ENCODE data around the gene CDK16. TPM values are rescaled to one million over a fixed set of nuclear protein-coding genes. Genes with fewer than 3 reads are reported as not detected.
A peak's percentile ranks its signal among the peaks of the same experiment; 100 is the strongest.

CDK16 gene
- total RNA-seq, 2 experiments from 2014 or later = 62.7 to 78.9 TPM

- H3K27ac Mint-ChIP-seq = no peak overlapping the region
- ATAC-seq = no peak
- intact Hi-C loops (cut with DNase I, micrococcal nuclease) = loop anchor here (1.0 to 10.0 kb wide), 8 partner anchors 42 to 835 kb away; partner anchors contain the start of genes ELK1 (in 1 of the 2), RBM10 (in 1 of the 2), USP11 (in 1 of the 2) and UXT (in 1 of the 2)
- ChIA-PET POLR2A (no interaction called here), CTCF (interaction anchor here (4.4 kb wide), 1 partner anchor 194 kb away, joined by 25 read pairs; no protein-coding TSS in a partner anchor)
- H3K9me3 Mint-ChIP-seq (ENCODE audit: low read depth) = no peaks in the 10 kb centered on the region
- H3K36me3 Mint-ChIP-seq (ENCODE audit: low read depth) = peaks cover 20% of the 10 kb centered on the region
- no peaks in the 10 kb centered on the region for H3K27me3 Mint-ChIP-seq
- no peak for DNase-seq
- H3K4me1 Mint-ChIP-seq = peaks cover 37% of the 10 kb centered on the region
- no peak overlapping the region for H3K4me3 Mint-ChIP-seq
Measured at GRCh38 chrX:47189906-47190305, 28.6 kb upstream of the CDK16 start.

- CTCF ChIA-PET = interaction anchor here (0.7 to 4.4 kb wide), 7 partner anchors 38 to 438 kb away, joined by 3 to 25 read pairs (median 3); partner anchors contain the start of gene RBM10
- H3K4me3 Mint-ChIP-seq = peak overlapping the region; percentile 91
- ATAC-seq (peak; percentile 83), DNase-seq (peak; percentile 91)
- POLR2A ChIA-PET = interaction anchor here (0.6 to 2.0 kb wide), 3 partner anchors 27 to 46 kb away, joined by 3 to 8 read pairs (median 6); partner anchors contain the start of genes CDK16, NDUFB11 and RBM10
- no peaks in the 10 kb centered on the region for H3K9me3 Mint-ChIP-seq (ENCODE audit: low read depth)
- H3K36me3 Mint-ChIP-seq (ENCODE audit: low read depth) = peaks cover 21% of the 10 kb centered on the region
- H3K27ac Mint-ChIP-seq = peak overlapping the region; percentile 92
- intact Hi-C loops (cut with DNase I, micrococcal nuclease) = loop anchor here (1.0 to 10.0 kb wide), 9 partner anchors 42 to 834 kb away; partner anchors contain the start of genes ELK1 (in 1 of the 2), RBM10 (in 1 of the 2), USP11 (in 1 of the 2) and UXT (in 1 of the 2)
- H3K4me1 Mint-ChIP-seq = peaks cover 45% of the 10 kb centered on the region
- H3K27me3 Mint-ChIP-seq = no peaks in the 10 kb centered on the region
Measured at GRCh38 chrX:47190445-47191269, 27.8 kb upstream of the CDK16 start.

DNA sequence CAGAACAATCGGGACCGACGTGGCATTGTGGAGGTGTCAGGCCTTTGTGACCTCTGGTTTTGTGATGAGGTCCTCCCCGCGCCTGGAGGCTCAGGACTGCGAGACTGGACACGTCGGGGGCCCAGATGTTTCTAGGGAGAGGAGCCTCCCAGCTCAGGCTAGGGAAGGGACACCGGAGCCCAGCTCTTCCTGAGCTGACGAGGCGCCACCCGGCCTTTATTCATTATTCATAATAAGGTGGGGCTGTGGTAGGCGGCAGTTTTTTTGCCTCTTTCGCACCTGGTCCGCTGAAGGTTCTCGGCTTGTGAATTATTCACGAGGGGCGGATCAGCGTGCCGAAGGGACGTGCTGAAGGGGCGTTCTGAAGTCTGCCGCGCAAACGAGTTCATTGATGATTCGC, 27.1 kb upstream of the CDK16 start:
- DNase-seq (peak; percentile 69), ATAC-seq (peak; percentile 13)
- no peaks in the 10 kb centered on the region for H3K9me3 Mint-ChIP-seq (ENCODE audit: low read depth)
- ChIA-PET CTCF (interaction anchor here (0.8 to 4.4 kb wide), 5 partner anchors 39 to 332 kb away, joined by 3 to 25 read pairs (median 4); partner anchors contain the start of genes NDUFB11 and RBM10), POLR2A (interaction anchor here (1.7 to 2.0 kb wide), 2 partner anchors 27 to 46 kb away, joined by 6 to 8 read pairs; partner anchors contain the start of genes CDK16, NDUFB11 and RBM10)
- peaks cover 51% of the 10 kb centered on the region for H3K4me1 Mint-ChIP-seq
- intact Hi-C loops (cut with DNase I, micrococcal nuclease) = loop anchor here (1.0 to 10.0 kb wide), 8 partner anchors 41 to 833 kb away; partner anchors contain the start of genes ELK1 (in 1 of the 2), USP11 (in 1 of the 2), UXT (in 1 of the 2) and ZNF41 (in 1 of the 2)
- no peaks in the 10 kb centered on the region for H3K27me3 Mint-ChIP-seq
- peaks cover 25% of the 10 kb centered on the region for H3K36me3 Mint-ChIP-seq (ENCODE audit: low read depth)
- H3K27ac Mint-ChIP-seq = peak overlapping the region; percentile 92
- peak overlapping the region; percentile 91 for H3K4me3 Mint-ChIP-seq

GRCh38 chrX:47191806-47192401, 26.6 kb upstream of the CDK16 start:
- CTCF ChIA-PET = interaction anchor here (0.9 to 4.4 kb wide), 2 partner anchors 47 to 192 kb away, joined by 4 to 25 read pairs; partner anchors contain the start of genes NDUFB11 and RBM10
- intact Hi-C loops (cut with DNase I, micrococcal nuclease) = loop anchor here (1.0 to 10.0 kb wide), 9 partner anchors 40 to 833 kb away; partner anchors contain the start of genes ELK1 (in 1 of the 2), NDUFB11 (in 1 of the 2), RBM10 (in 1 of the 2) and USP11 (in 1 of the 2)
- no peak for ATAC-seq
- peaks cover 27% of the 10 kb centered on the region for H3K36me3 Mint-ChIP-seq (ENCODE audit: low read depth)
- H3K27ac Mint-ChIP-seq = peak overlapping the region; percentile 92
- no peak for DNase-seq
- peaks cover 57% of the 10 kb centered on the region for H3K4me1 Mint-ChIP-seq
- no peaks in the 10 kb centered on the region for H3K27me3 Mint-ChIP-seq
- H3K4me3 Mint-ChIP-seq = peak overlapping the region; percentile 91
- H3K9me3 Mint-ChIP-seq (ENCODE audit: low read depth) = no peaks in the 10 kb centered on the region
- POLR2A ChIA-PET = interaction anchor here (1.7 to 2.0 kb wide), 2 partner anchors 26 to 47 kb away, joined by 6 to 8 read pairs; partner anchors contain the start of genes CDK16, NDUFB11 and RBM10

- POLR2A ChIA-PET = interaction anchor here (0.5 to 0.6 kb wide), 3 partner anchors 20 to 485 kb away, joined by 4 to 11 read pairs (median 4); no protein-coding TSS in a partner anchor
- Mint-ChIP-seq H3K27ac (peak within 1 kb of the TSS; percentile 92), H3K9me3 (ENCODE audit: low read depth) (no peaks in the 10 kb centered on the region), H3K27me3 (no peaks in the 10 kb centered on the region), H3K36me3 (ENCODE audit: low read depth) (peaks cover 34% of the 10 kb centered on the region), H3K4me3 (peak within 1 kb of the TSS; percentile 91), H3K4me1 (peaks cover 54% of the 10 kb centered on the region)
- intact Hi-C loops (cut with DNase I, micrococcal nuclease) = loop anchor here (1.0 to 10.0 kb wide), 16 partner anchors 24 to 831 kb away; partner anchors contain the start of genes USP11 (in 2 of the 2), ARAF (in 1 of the 2), ELK1 (in 1 of the 2) and NDUFB11 (in 1 of the 2)
- CTCF ChIA-PET = interaction anchor here (1.8 to 4.4 kb wide), 2 partner anchors 190 to 330 kb away, joined by 6 to 25 read pairs; no protein-coding TSS in a partner anchor
- ATAC-seq (peak; percentile 69), DNase-seq (peak; percentile 94)
Measured at GRCh38 chrX:47193475-47194193, 24.8 kb upstream of the CDK16 start, which contains the start of gene UBA1. Gene UBA1, plus strand, starts transcription at chrX:47193829. Its CDS starts 4,974 bp downstream, at chrX:47198803.

DNA sequence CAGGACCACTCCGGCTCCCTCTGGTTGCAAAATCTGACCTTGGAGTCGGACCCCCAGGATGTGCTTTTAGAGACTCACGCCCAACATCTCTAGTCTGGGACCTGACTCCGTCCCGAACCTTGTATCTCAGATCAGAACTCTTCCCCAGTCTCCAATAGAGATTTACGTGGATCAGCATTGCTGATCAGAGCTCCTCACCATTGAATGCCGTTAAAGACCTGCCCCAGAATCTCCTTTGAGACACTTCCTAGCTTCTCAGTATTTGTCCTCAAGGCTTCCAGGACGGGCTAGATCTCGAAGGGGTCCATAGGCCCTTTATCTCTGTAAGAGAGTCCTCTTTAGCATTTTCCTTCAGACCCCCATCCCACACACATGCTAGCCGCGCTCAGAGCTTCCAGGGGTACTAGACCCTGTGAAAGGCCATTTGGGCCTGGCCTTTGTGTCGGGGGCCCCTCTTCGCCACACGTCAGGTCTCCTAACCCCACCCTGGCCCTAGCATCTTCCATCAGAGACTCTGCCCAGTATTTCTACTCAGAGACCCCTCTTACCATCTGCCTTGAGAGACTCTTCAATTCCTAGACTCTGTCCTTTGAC, 24.2 kb upstream of the CDK16 start:
- Mint-ChIP-seq H3K4me1 (peaks cover 48% of the 10 kb centered on the region), H3K27me3 (no peaks in the 10 kb centered on the region), H3K9me3 (ENCODE audit: low read depth) (no peaks in the 10 kb centered on the region), H3K27ac (peak overlapping the region; percentile 92), H3K36me3 (ENCODE audit: low read depth) (peaks cover 41% of the 10 kb centered on the region), H3K4me3 (peak overlapping the region; percentile 91)
- CTCF ChIA-PET = interaction anchor here (0.5 to 1.8 kb wide), 3 partner anchors 132 to 329 kb away, joined by 3 to 6 read pairs (median 3); no protein-coding TSS in a partner anchor
- intact Hi-C loops (cut with DNase I, micrococcal nuclease) = loop anchor here (5.0 to 10.0 kb wide), 6 partner anchors 38 to 831 kb away; partner anchors contain the start of genes ELK1 (in 1 of the 2), USP11 (in 1 of the 2), UXT (in 1 of the 2) and ZNF81 (in 1 of the 2)
- POLR2A ChIA-PET = interaction anchor here (0.5 to 1.1 kb wide), 5 partner anchors 19 to 484 kb away, joined by 4 to 11 read pairs (median 5); no protein-coding TSS in a partner anchor
- ATAC-seq = no peak
- DNase-seq = no peak

DNA sequence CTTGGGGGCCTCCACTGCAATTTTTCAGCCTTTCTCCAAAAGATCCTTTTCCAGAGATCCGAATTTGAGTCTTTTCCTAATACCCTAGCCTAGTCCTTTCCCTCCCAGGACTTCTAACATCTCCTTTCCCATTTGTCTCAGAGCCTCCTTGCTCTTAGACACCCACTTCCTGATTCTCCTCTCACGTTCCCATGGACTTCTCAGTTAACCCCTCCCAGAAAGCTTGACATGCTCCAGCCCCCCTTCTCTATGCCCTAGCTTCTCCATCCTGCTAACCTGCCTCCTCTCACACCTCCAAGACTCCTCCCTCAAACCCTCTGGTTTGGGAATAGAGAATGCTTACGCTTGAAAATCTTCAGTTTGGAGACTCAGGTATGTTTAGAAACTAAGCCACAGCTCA, 22.4 kb upstream of the CDK16 start:
- ATAC-seq = no peak
- no peaks in the 10 kb centered on the region for H3K9me3 Mint-ChIP-seq (ENCODE audit: low read depth)
- peaks cover 45% of the 10 kb centered on the region for H3K4me1 Mint-ChIP-seq
- H3K4me3 Mint-ChIP-seq = peak overlapping the region; percentile 91
- ChIA-PET CTCF (interaction anchor here (0.6 to 0.9 kb wide), 5 partner anchors 20 to 327 kb away, joined by 3 to 4 read pairs (median 3); no protein-coding TSS in a partner anchor), POLR2A (interaction anchor here (0.6 kb wide), 1 partner anchor 101 kb away, joined by 3 read pairs; no protein-coding TSS in a partner anchor)
- DNase-seq = no peak
- H3K27me3 Mint-ChIP-seq = no peaks in the 10 kb centered on the region
- H3K27ac Mint-ChIP-seq = peak overlapping the region; percentile 92
- intact Hi-C loops (cut with DNase I, micrococcal nuclease) = loop anchor here in 1 of 2 experiments (10.0 kb wide), 1 partner anchor 829 kb away; no protein-coding TSS in a partner anchor
- peaks cover 51% of the 10 kb centered on the region for H3K36me3 Mint-ChIP-seq (ENCODE audit: low read depth)

- H3K4me3 Mint-ChIP-seq = no peak overlapping the region
- ATAC-seq (no peak), DNase-seq (no peak)
- intact Hi-C loops (cut with DNase I, micrococcal nuclease) = loop anchor here in 1 of 2 experiments (10.0 kb wide), 1 partner anchor 827 kb away; no protein-coding TSS in a partner anchor
- H3K27me3 Mint-ChIP-seq = no peaks in the 10 kb centered on the region
- CTCF ChIA-PET = interaction anchor here (1.0 kb wide), 1 partner anchor 326 kb away, joined by 4 read pairs; no protein-coding TSS in a partner anchor
- H3K27ac Mint-ChIP-seq = peak overlapping the region; percentile 55
- peaks cover 42% of the 10 kb centered on the region for H3K4me1 Mint-ChIP-seq
- peaks cover 65% of the 10 kb centered on the region for H3K36me3 Mint-ChIP-seq (ENCODE audit: low read depth)
- H3K9me3 Mint-ChIP-seq (ENCODE audit: low read depth) = no peaks in the 10 kb centered on the region
- POLR2A ChIA-PET = no interaction called here
Measured at GRCh38 chrX:47197526-47197925, 21.0 kb upstream of the CDK16 start.

DNA sequence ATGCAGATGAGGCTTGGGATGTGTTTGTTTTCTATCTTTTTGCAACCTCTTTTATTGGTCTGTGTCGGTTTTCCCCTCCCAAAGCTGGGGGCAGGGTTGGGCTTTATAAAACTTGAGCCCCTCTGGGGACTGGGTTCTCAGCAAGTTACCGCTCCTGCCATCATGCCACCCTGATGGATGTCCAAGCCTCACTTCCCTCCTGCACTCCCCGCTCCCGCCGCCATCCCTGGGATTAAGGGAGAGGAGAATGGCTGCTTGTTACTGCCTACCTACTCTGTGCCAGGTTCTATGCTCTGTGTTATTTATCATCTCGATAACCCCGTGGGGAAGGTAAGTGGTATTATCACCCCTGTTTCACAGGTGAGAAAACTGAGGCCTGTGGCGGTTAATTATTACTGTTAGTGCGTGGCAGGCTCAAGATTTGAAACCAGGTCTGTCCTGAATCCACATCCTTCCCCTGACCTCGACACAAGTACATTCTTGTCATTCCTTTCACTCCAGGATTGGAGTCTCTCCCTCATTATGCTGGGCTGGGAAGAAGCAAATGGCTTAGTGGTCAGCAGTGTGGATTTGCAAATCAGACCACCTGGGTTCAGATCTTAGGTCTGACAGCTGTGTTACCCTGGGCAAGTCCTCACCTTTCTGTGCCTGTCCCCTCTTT, 20.3 kb upstream of the CDK16 start:
- intact Hi-C loops (cut with DNase I, micrococcal nuclease) = loop anchor here in 1 of 2 experiments (10.0 kb wide), 1 partner anchor 827 kb away; no protein-coding TSS in a partner anchor
- DNase-seq (no peak), ATAC-seq (no peak)
- peaks cover 71% of the 10 kb centered on the region for H3K36me3 Mint-ChIP-seq (ENCODE audit: low read depth)
- no peak overlapping the region for H3K4me3 Mint-ChIP-seq
- H3K4me1 Mint-ChIP-seq = peaks cover 36% of the 10 kb centered on the region
- no peak overlapping the region for H3K27ac Mint-ChIP-seq
- no peaks in the 10 kb centered on the region for H3K9me3 Mint-ChIP-seq (ENCODE audit: low read depth)
- H3K27me3 Mint-ChIP-seq = no peaks in the 10 kb centered on the region
- ChIA-PET CTCF (no interaction called here), POLR2A (no interaction called here)
